Breast epithelium (tissue), 4 donors: ENCODE data around the gene CXCL3. TPM values are rescaled to one million over a fixed set of nuclear protein-coding genes. Genes with fewer than 3 reads are reported as not detected.

Experiments used
- DNase-seq, 2 donors: peaks; one replicate each; pipeline ENCODE4 v3.0.0-alpha.2; 2019; ENCODE audit warnings: low spot score in 2 of 2
- H3K27ac ChIP-seq, 2 donors: fragments of 200-600 bp; sonication (generic) in 1 of 2; one replicate each; pipeline ENCODE4 v1.5.1; 2016 to 2019; ENCODE audit warnings: mild to moderate bottlenecking in 1 of 2
- H3K27me3 ChIP-seq, 2 donors: fragments of 200-600 bp; sonication (generic) in 1 of 2; one replicate each; pipeline versions ENCODE4 v1.5.1 to v1.6.0; 2017 to 2019; ENCODE audit warnings: control low read depth in 1 of 2, mild to moderate bottlenecking in 1 of 2
- H3K36me3 ChIP-seq: fragments of 200-600 bp; one replicate; pipeline ENCODE4 v1.5.1; 2019
- H3K4me1 ChIP-seq, 2 donors: fragments of 200-600 bp; sonication (generic); one replicate each; pipeline ENCODE4 v1.5.1; 2016 to 2019; ENCODE audit warnings: control low read depth in 1 of 2
- H3K4me3 ChIP-seq, 3 donors: fragments of 200-600 bp; sonication (generic); 1 replicate in 2 of 3; 2 replicates in 1 of 3; pipeline ENCODE4 v1.5.1; 2016 to 2019; ENCODE audit warnings: mild to moderate bottlenecking in 3 of 3, moderate library complexity in 2 of 3
- H3K9me3 ChIP-seq, 2 donors: fragments of 200-600 bp; sonication (generic) in 1 of 2; one replicate each; pipeline ENCODE4 v1.5.1; 2016 to 2019; ENCODE audit warnings: control low read depth in 1 of 2
- CTCF ChIP-seq, 3 donors: fragments of 450-650 bp; IDR thresholded peaks; one replicate each; pipeline ENCODE4 v1.5.1; 2016 to 2017; ENCODE audit warnings: antibody characterized with exemption in 3 of 3, mild to moderate bottlenecking in 3 of 3, moderate library complexity in 3 of 3
- POLR2A ChIP-seq: fragments of 450-650 bp; IDR thresholded peaks from one replicate; pipeline ENCODE4 v1.6.1; 2016; ENCODE audit warnings: antibody characterized with exemption, mild to moderate bottlenecking, moderate library complexity
- POLR2AphosphoS5 ChIP-seq, 3 donors: sonication (generic); formaldehyde crosslinking; IDR thresholded peaks; one replicate each; pipeline ENCODE4 v1.6.1; 2017; ENCODE audit warnings: antibody characterized with exemption in 3 of 3
- intact Hi-C: fragments of 100-400 bp; cut with DNase I; formaldehyde crosslinking; loops from one replicate; pipeline ENCODE4 v1.15.1; 2023; ENCODE audit warnings: low total_unique reads
- total RNA-seq, 3 donors: library from RNA; depleted of rRNA; stranded (reverse); fragments of >200 nt; gene quantifications; one replicate each; pipeline ENCODE4 v1.1.0, GENCODE V29; 2016

CXCL3 gene
- total RNA-seq, 3 donors from 2014 or later = 0.64 to 5.6 (median 1.3) TPM

GRCh38 chr4:74013264-74013663 is 25.2 kb downstream of the CXCL3 start:
- H3K27ac ChIP-seq = no peak overlapping the region
- no peak overlapping the region for H3K4me3 ChIP-seq
- H3K9me3 ChIP-seq = no peaks in the 10 kb centered on the region
- no peaks in the 10 kb centered on the region for H3K36me3 ChIP-seq
- H3K4me1 ChIP-seq = no peaks in the 10 kb centered on the region
- intact Hi-C loops = no loop called here
- TF ChIP-seq POLR2A = no peak
- no peak for TF ChIP-seq POLR2AphosphoS5 (IDR thresholded peaks at IDR 0.05)
- TF ChIP-seq CTCF (IDR thresholded peaks at IDR 0.05) = no peak
- DNase-seq = no peak
- no peaks in the 10 kb centered on the region for H3K27me3 ChIP-seq

- Histone ChIP-seq H3K27me3 (no peaks in the 10 kb centered on the region), H3K4me3 (no peak overlapping the region), H3K27ac (no peak overlapping the region), H3K9me3 (no peaks in the 10 kb centered on the region), H3K36me3 (no peaks in the 10 kb centered on the region), H3K4me1 (no peaks in the 10 kb centered on the region)
- intact Hi-C loops = no loop called here
- TF ChIP-seq POLR2AphosphoS5 (IDR thresholded peaks at IDR 0.05) (no peak), CTCF (IDR thresholded peaks at IDR 0.05) (no peak), POLR2A (no peak)
- no peak for DNase-seq
These were observed 26.4 kb downstream of the CXCL3 start for GRCh38 chr4:74012130-74012529.

- intact Hi-C loops = no loop called here
- no peak for DNase-seq
- no peak overlapping the region for H3K4me3 ChIP-seq
- TF ChIP-seq POLR2AphosphoS5 (IDR thresholded peaks at IDR 0.05) = no peak
- TF ChIP-seq POLR2A = no peak
- no peak for TF ChIP-seq CTCF (IDR thresholded peaks at IDR 0.05)
- no peaks in the 10 kb centered on the region for H3K4me1 ChIP-seq
- H3K27ac ChIP-seq = no peak overlapping the region
- H3K36me3 ChIP-seq = no peaks in the 10 kb centered on the region
- no peaks in the 10 kb centered on the region for H3K9me3 ChIP-seq
- no peaks in the 10 kb centered on the region for H3K27me3 ChIP-seq
These were observed 29.2 kb downstream of the CXCL3 start for GRCh38 chr4:74009307-74009706.

GRCh38 chr4:74006009-74006476 is 32.4 kb downstream of the CXCL3 start:
- H3K4me3 ChIP-seq = no peak overlapping the region
- no peak overlapping the region for H3K27ac ChIP-seq
- DNase-seq = no peak
- TF ChIP-seq POLR2A = no peak
- TF ChIP-seq POLR2AphosphoS5 (IDR thresholded peaks at IDR 0.05) = no peak
- TF ChIP-seq CTCF (IDR thresholded peaks at IDR 0.05) = no peak
- H3K9me3 ChIP-seq = no peaks in the 10 kb centered on the region
- H3K36me3 ChIP-seq = no peaks in the 10 kb centered on the region
- H3K4me1 ChIP-seq = no peaks in the 10 kb centered on the region
- H3K27me3 ChIP-seq = no peaks in the 10 kb centered on the region
- intact Hi-C loops = no loop called here

GRCh38 chr4:74005528-74005927 is 33.0 kb downstream of the CXCL3 start:
- Histone ChIP-seq H3K4me1 (no peaks in the 10 kb centered on the region), H3K9me3 (no peaks in the 10 kb centered on the region), H3K4me3 (no peak overlapping the region), H3K27me3 (no peaks in the 10 kb centered on the region), H3K27ac (no peak overlapping the region), H3K36me3 (no peaks in the 10 kb centered on the region)
- TF ChIP-seq POLR2A (no peak), POLR2AphosphoS5 (IDR thresholded peaks at IDR 0.05) (no peak), CTCF (IDR thresholded peaks at IDR 0.05) (no peak)
- intact Hi-C loops = no loop called here
- no peak for DNase-seq
